ENCODE results near the gene TXNDC15.
A peak's percentile ranks its signal among the peaks of the same experiment; 100 is the strongest.
"Not testable (repeated sequence)": the region's sequence is repeated elsewhere in the genome, so short reads cannot be mapped to it uniquely, and the experiment has no call there.

Gene TXNDC15

GRCh38 chr5:134840811-134841210 lies 33.4 kb upstream of the TXNDC15 start:
- Histone ChIP-seq H3K9ac (ENCODE audit: insufficient read length, low read depth) (no peak overlapping the region), H3K4me1 (ENCODE audit: insufficient read depth, insufficient read length) (no peaks in the 10 kb centered on the region), H3K27me3 (ENCODE audit: insufficient read depth, insufficient read length) (no peaks in the 10 kb centered on the region), H3K9me3 (ENCODE audit: insufficient read depth, low read length) (no peaks in the 10 kb centered on the region), H3K4me3 (ENCODE audit: insufficient read length, low read depth) (no peak overlapping the region), H3K36me3 (ENCODE audit: insufficient read depth, insufficient read length, low read length) (peaks cover 39% of the 10 kb centered on the region)
- no peak for DNase-seq (ENCODE audit: low read depth, low spot score)
- TF ChIP-seq SUZ12 (IDR thresholded peaks at IDR 0.05; ENCODE audit: extremely low read depth, insufficient read depth, insufficient read length) (no peak), YY1 (IDR thresholded peaks at IDR 0.05; ENCODE audit: insufficient read depth, insufficient read length) (no peak), ZNF274 (IDR thresholded peaks at IDR 0.05; ENCODE audit: low read depth, low read length) (no peak)

GRCh38 chr5:134844252-134844651 lies 29.9 kb upstream of the TXNDC15 start:
- no peak for DNase-seq (ENCODE audit: low read depth, low spot score)
- H3K27me3 ChIP-seq (ENCODE audit: insufficient read depth, insufficient read length): no peaks in the 10 kb centered on the region

GRCh38 chr5:134845335-134845851 lies 28.8 kb upstream of the TXNDC15 start:
- H3K4me1 ChIP-seq (ENCODE audit: insufficient read depth, insufficient read length): no peaks in the 10 kb centered on the region
- no peak for DNase-seq (ENCODE audit: low read depth, low spot score)
- H3K27me3 ChIP-seq (ENCODE audit: insufficient read depth, insufficient read length): no peaks in the 10 kb centered on the region

More at GRCh38 chr5:134844252-134844651, 29.9 kb upstream of the TXNDC15 start:
- TF ChIP-seq ZNF274 (IDR thresholded peaks at IDR 0.05; ENCODE audit: low read depth, low read length) (no peak), SUZ12 (IDR thresholded peaks at IDR 0.05; ENCODE audit: extremely low read depth, insufficient read depth, insufficient read length) (no peak), YY1 (IDR thresholded peaks at IDR 0.05; ENCODE audit: insufficient read depth, insufficient read length) (no peak)
- Histone ChIP-seq H3K36me3 (ENCODE audit: insufficient read depth, insufficient read length, low read length) (peaks cover 31% of the 10 kb centered on the region), H3K4me1 (ENCODE audit: insufficient read depth, insufficient read length) (no peaks in the 10 kb centered on the region), H3K9ac (ENCODE audit: insufficient read length, low read depth) (no peak overlapping the region), H3K4me3 (ENCODE audit: insufficient read length, low read depth) (no peak overlapping the region), H3K9me3 (ENCODE audit: insufficient read depth, low read length) (no peaks in the 10 kb centered on the region)

GRCh38 chr5:134845852-134846640 lies 28.1 kb upstream of the TXNDC15 start, which contains the start of gene C5orf24:
Gene C5orf24 (plus strand): TSS chr5:134845968. CDS start chr5:134854901, 8,933 bp downstream.
- H3K36me3 ChIP-seq (ENCODE audit: insufficient read depth, insufficient read length, low read length): peaks cover 31% of the 10 kb centered on the region
- TF ChIP-seq ZNF274 (IDR thresholded peaks at IDR 0.05; ENCODE audit: low read depth, low read length) (no peak), YY1 (IDR thresholded peaks at IDR 0.05; ENCODE audit: insufficient read depth, insufficient read length) (no peak), SUZ12 (IDR thresholded peaks at IDR 0.05; ENCODE audit: extremely low read depth, insufficient read depth, insufficient read length) (no peak)
- peak within 1 kb of the TSS; percentile 92 for H3K9ac ChIP-seq (ENCODE audit: insufficient read length, low read depth)
- H3K4me3 ChIP-seq (ENCODE audit: insufficient read length, low read depth): peak within 1 kb of the TSS; percentile 72
- H3K27me3 ChIP-seq (ENCODE audit: insufficient read depth, insufficient read length): no peaks in the 10 kb centered on the region
- no peaks in the 10 kb centered on the region for H3K9me3 ChIP-seq (ENCODE audit: insufficient read depth, low read length)
- no peaks in the 10 kb centered on the region for H3K4me1 ChIP-seq (ENCODE audit: insufficient read depth, insufficient read length)
- peak; percentile 72 for DNase-seq (ENCODE audit: low read depth, low spot score)

More at GRCh38 chr5:134845335-134845851, 28.8 kb upstream of the TXNDC15 start:
- peak overlapping the region; percentile 92 for H3K9ac ChIP-seq (ENCODE audit: insufficient read length, low read depth)
- H3K36me3 ChIP-seq (ENCODE audit: insufficient read depth, insufficient read length, low read length): peaks cover 33% of the 10 kb centered on the region
- TF ChIP-seq SUZ12 (IDR thresholded peaks at IDR 0.05; ENCODE audit: extremely low read depth, insufficient read depth, insufficient read length): no peak
- TF ChIP-seq ZNF274 (IDR thresholded peaks at IDR 0.05; ENCODE audit: low read depth, low read length): no peak
- no peak for TF ChIP-seq YY1 (IDR thresholded peaks at IDR 0.05; ENCODE audit: insufficient read depth, insufficient read length)
- peak overlapping the region; percentile 72 for H3K4me3 ChIP-seq (ENCODE audit: insufficient read length, low read depth)
- no peaks in the 10 kb centered on the region for H3K9me3 ChIP-seq (ENCODE audit: insufficient read depth, low read length)

GRCh38 chr5:134846641-134846960 lies 27.6 kb upstream of the TXNDC15 start:
- Histone ChIP-seq H3K4me1 (ENCODE audit: insufficient read depth, insufficient read length) (no peaks in the 10 kb centered on the region), H3K4me3 (ENCODE audit: insufficient read length, low read depth) (peak overlapping the region; percentile 72), H3K36me3 (ENCODE audit: insufficient read depth, insufficient read length, low read length) (peaks cover 28% of the 10 kb centered on the region), H3K9me3 (ENCODE audit: insufficient read depth, low read length) (no peaks in the 10 kb centered on the region), H3K27me3 (ENCODE audit: insufficient read depth, insufficient read length) (no peaks in the 10 kb centered on the region), H3K9ac (ENCODE audit: insufficient read length, low read depth) (peak overlapping the region; percentile 92)
- no peak for TF ChIP-seq SUZ12 (IDR thresholded peaks at IDR 0.05; ENCODE audit: extremely low read depth, insufficient read depth, insufficient read length)
- no peak for TF ChIP-seq YY1 (IDR thresholded peaks at IDR 0.05; ENCODE audit: insufficient read depth, insufficient read length)
- TF ChIP-seq ZNF274 (IDR thresholded peaks at IDR 0.05; ENCODE audit: low read depth, low read length): no peak
- DNase-seq (ENCODE audit: low read depth, low spot score): no peak

- not testable (repeated sequence) for H3K9ac ChIP-seq (ENCODE audit: insufficient read length, low read depth); H3K4me3 ChIP-seq (ENCODE audit: insufficient read length, low read depth); DNase-seq (ENCODE audit: low read depth, low spot score); H3K4me1 ChIP-seq (ENCODE audit: insufficient read depth, insufficient read length); H3K27me3 ChIP-seq (ENCODE audit: insufficient read depth, insufficient read length); H3K9me3 ChIP-seq (ENCODE audit: insufficient read depth, low read length)
- peaks cover 30% of the 10 kb centered on the region for H3K36me3 ChIP-seq (ENCODE audit: insufficient read depth, insufficient read length, low read length)
Measured at GRCh38 chr5:134849434-134849933, 24.7 kb upstream of the TXNDC15 start.

GRCh38 chr5:134851307-134851923 lies 22.8 kb upstream of the TXNDC15 start:
- no peak for DNase-seq (ENCODE audit: low read depth, low spot score)
- Histone ChIP-seq H3K4me1 (ENCODE audit: insufficient read depth, insufficient read length) (no peaks in the 10 kb centered on the region), H3K36me3 (ENCODE audit: insufficient read depth, insufficient read length, low read length) (peaks cover 46% of the 10 kb centered on the region), H3K4me3 (ENCODE audit: insufficient read length, low read depth) (no peak overlapping the region), H3K9me3 (ENCODE audit: insufficient read depth, low read length) (no peaks in the 10 kb centered on the region), H3K27me3 (ENCODE audit: insufficient read depth, insufficient read length) (no peaks in the 10 kb centered on the region), H3K9ac (ENCODE audit: insufficient read length, low read depth) (no peak overlapping the region)
- TF ChIP-seq SUZ12 (IDR thresholded peaks at IDR 0.05; ENCODE audit: extremely low read depth, insufficient read depth, insufficient read length) (no peak), YY1 (IDR thresholded peaks at IDR 0.05; ENCODE audit: insufficient read depth, insufficient read length) (no peak), ZNF274 (IDR thresholded peaks at IDR 0.05; ENCODE audit: low read depth, low read length) (no peak)

- H3K27me3 ChIP-seq (ENCODE audit: insufficient read depth, insufficient read length); H3K9me3 ChIP-seq (ENCODE audit: insufficient read depth, low read length); DNase-seq (ENCODE audit: low read depth, low spot score); H3K4me3 ChIP-seq (ENCODE audit: insufficient read length, low read depth); H3K9ac ChIP-seq (ENCODE audit: insufficient read length, low read depth); H3K4me1 ChIP-seq (ENCODE audit: insufficient read depth, insufficient read length): not testable (repeated sequence)
- peaks cover 47% of the 10 kb centered on the region for H3K36me3 ChIP-seq (ENCODE audit: insufficient read depth, insufficient read length, low read length)
Measured at GRCh38 chr5:134856465-134856864, 17.7 kb upstream of the TXNDC15 start.
